Neural cell (in vitro differentiated cells): ENCODE data around the gene HAUS6. TPM values are rescaled to one million over a fixed set of nuclear protein-coding genes. Genes with fewer than 3 reads are reported as not detected.

Experiments used
- H2AFZ ChIP-seq: fragments of 200-600, 300-800 bp; sonication (generic), shearing (Covaris generic); 2 replicates; pipeline ENCODE4 v1.6.0; 2014; ENCODE audit warnings: low read depth, mild to moderate bottlenecking, antibody characterized with exemption, low read length, moderate library complexity
- H3F3A ChIP-seq: fragments of 200-600 bp; shearing (Covaris generic); 2 replicates; pipeline ENCODE4 v1.6.1; 2016; ENCODE audit warnings: mild to moderate bottlenecking, moderate library complexity, mixed read lengths, antibody characterized with exemption, low read length; ENCODE audit not compliant: insufficient read depth, poor library complexity, severe bottlenecking
- H3K27ac ChIP-seq: fragments of 200-600, 300-800 bp; sonication (generic), shearing (Covaris generic); 2 replicates; pipeline ENCODE4 v1.5.1; 2014; ENCODE audit warnings: mild to moderate bottlenecking, low read length, moderate library complexity
- H3K27me3 ChIP-seq: fragments of 300-800, 200-600 bp; sonication (generic), shearing (Covaris generic); 2 replicates; pipeline ENCODE4 v1.6.0; 2014; ENCODE audit warnings: mild to moderate bottlenecking, low read depth, low read length, moderate library complexity; ENCODE audit not compliant: insufficient read depth
- H3K36me3 ChIP-seq: fragments of 300-800, 200-600 bp; sonication (generic), shearing (Covaris generic); 2 replicates; pipeline ENCODE4 v1.5.1; 2014; ENCODE audit warnings: mild to moderate bottlenecking, antibody characterized with exemption, low read length, moderate library complexity; ENCODE audit not compliant: insufficient read depth
- H3K4me2 ChIP-seq: fragments of 300-800, 200-600 bp; sonication (generic), shearing (Covaris generic); 2 replicates; pipeline ENCODE4 v1.6.0; 2014; ENCODE audit warnings: mild to moderate bottlenecking, low read length
- H3K4me3 ChIP-seq: fragments of 300-800, 200-600 bp; sonication (generic), shearing (Covaris generic); 2 replicates; pipeline ENCODE4 v1.5.1; 2014; ENCODE audit warnings: mild to moderate bottlenecking, low read length, moderate library complexity
- H3K79me2 ChIP-seq: fragments of 200-600 bp; shearing (Covaris generic); replicated peaks from 2 replicates; pipeline ENCODE4 v1.6.0; 2014; ENCODE audit warnings: mild to moderate bottlenecking, low read length, moderate library complexity; ENCODE audit not compliant: insufficient read depth
- H3K9ac ChIP-seq: fragments of 300-800, 200-600 bp; sonication (generic), shearing (Covaris generic); 2 replicates; pipeline ENCODE4 v1.6.1; 2016; ENCODE audit warnings: mild to moderate bottlenecking, low read length, mixed read lengths
- H3K9me2 ChIP-seq: fragments of 200-600 bp; shearing (Covaris generic); 2 replicates; pipeline ENCODE4 v1.6.1; 2016; ENCODE audit warnings: mild to moderate bottlenecking, low read length, mixed read lengths; ENCODE audit not compliant: insufficient read depth
- H3K9me3 ChIP-seq: fragments of 200-600, 300-800 bp; sonication (generic), shearing (Covaris generic); 2 replicates; pipeline ENCODE4 v1.6.1; 2016; ENCODE audit warnings: mild to moderate bottlenecking, mixed run types, low read length, moderate library complexity, mixed read lengths
- H4K20me1 ChIP-seq: fragments of 200-600 bp; shearing (Covaris generic); 2 replicates; pipeline ENCODE4 v1.6.1; 2016; ENCODE audit warnings: mild to moderate bottlenecking, mixed run types; ENCODE audit not compliant: insufficient read depth
- CTCF ChIP-seq: fragments of 450-650 bp; IDR thresholded peaks from 2 replicates; pipeline ENCODE4 v1.5.1; 2014; ENCODE audit warnings: antibody characterized with exemption, mild to moderate bottlenecking, moderate library complexity; ENCODE audit not compliant: poor library complexity, severe bottlenecking
- EP300 ChIP-seq: fragments of 450-650 bp; conservative IDR thresholded peaks from 2 replicates; pipeline ENCODE4 v1.6.1; 2014; ENCODE audit warnings: antibody characterized with exemption, mild to moderate bottlenecking, moderate library complexity; ENCODE audit not compliant: poor library complexity, severe bottlenecking
- EZH2 ChIP-seq: fragments of 200-600, 300-800 bp; shearing (Covaris generic), sonication (generic); IDR thresholded peaks from 2 replicates; pipeline ENCODE4 v1.6.1; 2014; ENCODE audit warnings: antibody characterized with exemption, low read length, borderline replicate concordance, mild to moderate bottlenecking; ENCODE audit not compliant: insufficient read depth, poor library complexity, severe bottlenecking
- MXI1 ChIP-seq: fragments of 450-650 bp; conservative IDR thresholded peaks from 2 replicates; pipeline ENCODE4 v1.6.1; 2014; ENCODE audit warnings: antibody characterized with exemption, mild to moderate bottlenecking; ENCODE audit not compliant: poor library complexity, severe bottlenecking
- POLR2AphosphoS5 ChIP-seq: IDR thresholded peaks from 2 replicates; pipeline ENCODE4 v1.6.1; 2012
- RAD21 ChIP-seq: fragments of 450-650 bp; conservative IDR thresholded peaks from 2 replicates; pipeline ENCODE4 v1.6.1; 2014; ENCODE audit warnings: antibody characterized with exemption, mild to moderate bottlenecking, moderate library complexity
- REST ChIP-seq: IDR thresholded peaks from 2 replicates; pipeline ENCODE4 v1.6.1; 2012; ENCODE audit warnings: borderline replicate concordance
- SMC3 ChIP-seq: fragments of 450-650 bp; conservative IDR thresholded peaks from 2 replicates; pipeline ENCODE4 v1.6.1; 2014; ENCODE audit warnings: antibody characterized with exemption, mild to moderate bottlenecking, moderate library complexity; ENCODE audit not compliant: poor library complexity
- TAF1 ChIP-seq: IDR thresholded peaks from 2 replicates; pipeline ENCODE4 v1.6.1; 2012; ENCODE audit warnings: low read depth
- polyA plus RNA-seq: library from polyadenylated mRNA; depleted of rRNA; stranded (reverse); fragments of >200 nt; gene quantifications from 2 replicates; pipeline ENCODE4 v1.2.3, GENCODE V29; 2014

The HAUS6 gene
- polyA plus RNA-seq, 1 donor from 2014 or later, result 15.2 TPM

GRCh38 chr9:19151425-19152159 is 48.9 kb upstream of the HAUS6 start:
- H4K20me1 ChIP-seq, result no peaks in the 10 kb centered on the region
- no peak overlapping the region for H3K9ac ChIP-seq
- TF ChIP-seq POLR2AphosphoS5 (no peak), RAD21 (no peak), CTCF (no peak), TAF1 (no peak)
- no peak overlapping the region for H3K4me2 ChIP-seq
- H3F3A ChIP-seq, result no peaks in the 10 kb centered on the region
- H3K4me3 ChIP-seq, result no peak overlapping the region
- no peaks in the 10 kb centered on the region for H3K79me2 ChIP-seq
- no peaks in the 10 kb centered on the region for H3K36me3 ChIP-seq
- no peaks in the 10 kb centered on the region for H3K9me3 ChIP-seq
- no peaks in the 10 kb centered on the region for H3K9me2 ChIP-seq
- no peaks in the 10 kb centered on the region for H3K27me3 ChIP-seq
- no peak overlapping the region for H2AFZ ChIP-seq
- H3K27ac ChIP-seq, result no peak overlapping the region

GRCh38 chr9:19149230-19149629 is 46.5 kb upstream of the HAUS6 start:
- no peaks in the 10 kb centered on the region for H3K36me3 ChIP-seq
- H3K27ac ChIP-seq, result no peak overlapping the region
- H3K9ac ChIP-seq, result no peak overlapping the region
- no peak overlapping the region for H3K4me3 ChIP-seq
- H4K20me1 ChIP-seq, result no peaks in the 10 kb centered on the region
- no peaks in the 10 kb centered on the region for H3K9me3 ChIP-seq
- no peaks in the 10 kb centered on the region for H3K9me2 ChIP-seq
- no peaks in the 10 kb centered on the region for H3F3A ChIP-seq
- no peak overlapping the region for H2AFZ ChIP-seq
- H3K79me2 ChIP-seq, result no peaks in the 10 kb centered on the region
- H3K4me2 ChIP-seq, result no peak overlapping the region
- TF ChIP-seq TAF1, result no peak
- TF ChIP-seq RAD21, result no peak
- no peak for TF ChIP-seq SMC3
- TF ChIP-seq POLR2AphosphoS5, result no peak
- no peak for TF ChIP-seq CTCF
- TF ChIP-seq EZH2, result no peak
- no peak for TF ChIP-seq MXI1
- no peak for TF ChIP-seq EP300
- TF ChIP-seq REST, result no peak
- no peaks in the 10 kb centered on the region for H3K27me3 ChIP-seq
